ENCODE data around the gene FHOD3.
"Not testable (repeated sequence)": the region's sequence is repeated elsewhere in the genome, so short reads cannot be mapped to it uniquely, and the experiment has no call there.

FHOD3 gene

GRCh38 chr18:36680042-36680441, 382.5 kb downstream of the FHOD3 start:
- no peak for DNase-seq

- no peak for DNase-seq
Measured at GRCh38 chr18:36685580-36685979, 388.1 kb downstream of the FHOD3 start.

GRCh38 chr18:36688020-36688965, 390.8 kb downstream of the FHOD3 start:
- peak; percentile 57 for DNase-seq

- DNase-seq, result no peak
Measured at GRCh38 chr18:36692371-36692770, 394.9 kb downstream of the FHOD3 start.

GRCh38 chr18:36692921-36693332, 395.4 kb downstream of the FHOD3 start:
- DNase-seq, result no peak

GRCh38 chr18:36693931-36694620, 396.6 kb downstream of the FHOD3 start:
- no peak for DNase-seq

GRCh38 chr18:36695806-36696205, 398.3 kb downstream of the FHOD3 start:
- DNase-seq, result no peak

GRCh38 chr18:36697905-36698304, 400.4 kb downstream of the FHOD3 start:
- no peak for DNase-seq

- no peak for DNase-seq
Measured at GRCh38 chr18:36700955-36701354, 403.4 kb downstream of the FHOD3 start.

- no peak for DNase-seq
Measured at GRCh38 chr18:36702401-36703013, 405.0 kb downstream of the FHOD3 start.

- DNase-seq, result no peak
Measured at GRCh38 chr18:36704156-36704555, 406.6 kb downstream of the FHOD3 start.

- no peak for DNase-seq
Measured at GRCh38 chr18:36706134-36706881, 408.8 kb downstream of the FHOD3 start.

- no peak for DNase-seq
Measured at GRCh38 chr18:36708366-36708765, 410.9 kb downstream of the FHOD3 start.

- DNase-seq, result no peak
Measured at GRCh38 chr18:36709315-36709714, 411.8 kb downstream of the FHOD3 start.

GRCh38 chr18:36711014-36711725, 413.7 kb downstream of the FHOD3 start:
- no peak for DNase-seq

GRCh38 chr18:36711813-36712444, 414.4 kb downstream of the FHOD3 start:
- DNase-seq, result no peak

GRCh38 chr18:36714476-36714875, 417.0 kb downstream of the FHOD3 start:
- no peak for DNase-seq

GRCh38 chr18:36717422-36718110, 420.1 kb downstream of the FHOD3 start:
- no peak for DNase-seq

GRCh38 chr18:36718705-36719328, 421.3 kb downstream of the FHOD3 start:
- no peak for DNase-seq

- DNase-seq, result no peak
Measured at GRCh38 chr18:36719630-36720029, 422.1 kb downstream of the FHOD3 start.

GRCh38 chr18:36721351-36721750, 423.8 kb downstream of the FHOD3 start:
- DNase-seq, result not testable (repeated sequence)

Data from NCI-H2227 treated with DMSO at 0.1 percent for 48 hours (cell line).